Lower leg skin (tissue), 3 donors: ENCODE data around the gene KRTAP4-11.
"Not testable (repeated sequence)": the region's sequence is repeated elsewhere in the genome, so short reads cannot be mapped to it uniquely, and the experiment has no call there.

ENCODE experiments used
- CTCF ChIP-seq, 3 donors: fragments of 450-650 bp; IDR thresholded peaks; one replicate each; pipeline ENCODE4 v1.5.1; 2016; ENCODE audit warnings: antibody characterized with exemption in 3 of 3, mild to moderate bottlenecking in 3 of 3, moderate library complexity in 2 of 3
- POLR2A ChIP-seq, 2 donors: fragments of 450-650 bp; IDR thresholded peaks; one replicate each; pipeline ENCODE4 v1.6.1; 2016 to 2017; ENCODE audit warnings: antibody characterized with exemption in 2 of 2, mild to moderate bottlenecking in 1 of 2, moderate library complexity in 1 of 2

GRCh38 chr17:41084100-41084856 is 33.9 kb downstream of the KRTAP4-11 start, which contains the start of gene KRTAP4-7:
- not testable (repeated sequence) for TF ChIP-seq CTCF, POLR2A (IDR thresholded peaks at IDR 0.05)
